CD4-positive, alpha-beta T cell treated with Interleukin-6 for 4 hours (primary cell): ENCODE measurements around the gene VCL.
"Not testable (repeated sequence)": the region's sequence is repeated elsewhere in the genome, so short reads cannot be mapped to it uniquely, and the experiment has no call there.

Experiments
- DNase-seq: peaks from one replicate; pipeline ENCODE4 v3.0.0-alpha.2; 2020; ENCODE audit warnings: mixed read lengths

VCL gene

DNA sequence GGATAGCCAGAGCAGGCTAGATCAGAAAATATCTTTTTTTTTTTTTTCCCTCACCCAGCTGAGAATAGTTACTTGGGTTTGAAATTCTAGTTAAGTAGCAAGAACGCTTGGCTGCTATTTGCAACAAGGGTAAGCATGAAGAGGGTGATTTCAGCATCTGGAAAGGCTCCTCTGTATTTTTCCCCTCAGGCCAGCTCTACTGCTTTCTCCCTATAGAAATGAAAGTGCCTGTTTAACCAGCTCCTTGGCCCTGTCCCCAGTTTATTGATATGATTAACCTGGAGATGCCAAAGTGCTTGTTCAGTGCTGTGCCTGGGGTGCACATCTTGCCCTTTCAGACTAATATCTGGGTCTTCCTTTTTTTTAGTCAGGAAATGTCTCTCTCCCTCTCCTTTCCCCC, 115.6 kb downstream of the VCL start:
- DNase-seq: no peak

DNA sequence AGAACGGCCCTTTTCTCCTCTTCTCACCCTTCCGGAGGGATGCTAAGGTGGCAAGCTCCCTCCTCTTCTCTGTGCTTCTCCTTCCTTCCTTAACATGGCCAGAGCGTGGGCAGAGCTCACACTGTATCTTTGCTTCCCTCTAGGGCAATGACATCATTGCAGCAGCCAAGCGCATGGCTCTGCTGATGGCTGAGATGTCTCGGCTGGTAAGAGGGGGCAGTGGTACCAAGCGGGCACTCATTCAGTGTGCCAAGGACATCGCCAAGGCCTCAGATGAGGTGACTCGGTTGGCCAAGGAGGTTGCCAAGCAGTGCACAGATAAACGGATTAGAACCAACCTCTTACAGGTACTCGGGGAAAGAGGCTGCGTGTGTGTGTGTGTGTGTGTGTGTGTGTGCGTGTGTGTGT, 116.1 kb downstream of the VCL start:
- no peak for DNase-seq

DNA sequence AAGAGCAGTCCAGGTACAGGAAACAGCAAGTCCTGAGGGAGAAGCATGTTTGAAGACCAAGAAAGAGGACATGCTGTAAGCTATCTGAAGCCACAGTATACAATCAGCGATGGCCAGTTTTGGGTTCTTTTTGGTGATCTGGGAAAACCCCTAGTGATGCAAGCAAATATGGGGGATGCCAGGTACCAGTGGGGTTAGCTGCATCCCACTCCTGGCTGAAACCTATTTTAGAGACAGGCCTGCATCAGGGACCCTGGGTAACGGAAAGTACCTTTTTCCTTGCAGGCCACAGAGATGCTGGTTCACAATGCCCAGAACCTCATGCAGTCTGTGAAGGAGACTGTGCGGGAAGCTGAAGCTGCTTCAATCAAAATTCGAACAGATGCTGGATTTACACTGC, 119.8 kb downstream of the VCL start:
- no peak for DNase-seq

DNA sequence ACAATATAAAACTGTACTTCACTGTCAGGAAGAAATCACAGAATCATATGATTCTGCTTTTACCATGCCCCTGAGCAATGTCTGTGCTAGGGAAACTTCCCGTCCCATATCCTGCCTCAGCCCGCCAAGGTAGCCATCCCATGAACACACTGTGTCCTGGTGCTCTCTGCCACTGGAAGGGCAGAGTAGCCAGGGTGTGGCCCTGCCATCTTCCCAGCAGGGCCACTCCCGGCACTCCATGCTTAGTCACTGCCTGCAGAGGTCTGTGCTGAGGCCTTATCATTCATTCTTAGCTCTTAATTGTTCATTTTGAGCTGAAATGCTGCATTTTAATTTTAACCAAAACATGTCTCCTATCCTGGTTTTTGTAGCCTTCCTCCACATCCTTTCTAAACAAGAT, 120.9 kb downstream of the VCL start:
- DNase-seq: no peak

DNA sequence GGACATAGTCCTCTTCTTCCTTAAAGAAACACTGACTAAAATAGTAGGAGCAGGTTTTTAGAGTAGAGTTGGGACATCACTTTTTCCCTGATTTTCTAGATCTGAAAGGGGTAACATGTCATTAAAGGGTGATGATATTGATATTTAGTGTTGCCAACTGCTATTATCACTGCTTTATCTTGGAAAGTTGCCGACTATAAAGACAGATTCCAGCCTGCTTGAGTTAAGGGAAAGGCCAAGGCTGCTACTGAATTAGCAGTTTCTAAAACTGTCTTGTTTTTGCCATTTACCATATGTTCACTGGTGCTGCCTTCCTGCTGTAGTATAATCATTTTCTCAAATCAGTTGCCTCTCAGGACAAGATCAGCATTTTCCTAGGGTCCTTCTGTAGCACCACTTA, 123.0 kb downstream of the VCL start:
- no peak for DNase-seq

DNA sequence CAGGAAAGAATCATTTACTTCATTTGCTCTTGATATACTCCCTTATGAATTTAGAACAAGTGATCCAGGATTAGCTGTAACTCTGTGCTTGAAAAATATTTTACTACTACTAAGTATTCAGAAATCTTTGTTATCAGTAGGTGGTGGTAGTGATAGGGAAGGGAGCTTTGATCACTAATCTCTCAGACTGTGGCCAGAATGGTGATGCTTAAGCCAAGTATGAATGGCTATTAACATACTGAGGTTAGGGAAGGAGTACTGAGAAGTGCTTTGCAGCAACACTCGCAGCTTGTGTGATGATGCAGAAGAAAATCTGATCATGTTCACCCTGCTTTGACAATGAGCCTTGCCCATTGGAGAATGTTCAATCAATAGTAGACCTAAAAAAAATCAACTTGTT, 123.5 kb downstream of the VCL start:
- DNase-seq: no peak

DNA sequence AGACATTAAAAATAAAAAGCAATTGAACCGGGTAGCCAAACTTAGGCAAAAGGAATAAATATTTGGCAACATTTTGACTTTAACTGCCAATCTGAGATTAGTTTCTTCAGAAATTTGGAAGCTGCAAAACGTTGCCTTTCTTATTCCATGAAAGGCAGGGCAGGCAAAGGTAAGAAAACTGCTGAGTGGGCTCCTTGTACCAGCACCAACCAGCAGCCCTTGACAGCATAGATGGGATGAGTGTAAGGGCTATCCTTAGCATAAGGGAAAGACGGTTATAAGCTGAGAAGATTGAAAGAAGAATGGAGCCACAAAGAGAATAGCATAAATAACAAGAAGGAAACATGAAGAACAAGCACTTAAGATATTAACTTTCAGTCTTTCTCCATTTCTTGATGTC, 124.1 kb downstream of the VCL start:
- no peak for DNase-seq

DNA sequence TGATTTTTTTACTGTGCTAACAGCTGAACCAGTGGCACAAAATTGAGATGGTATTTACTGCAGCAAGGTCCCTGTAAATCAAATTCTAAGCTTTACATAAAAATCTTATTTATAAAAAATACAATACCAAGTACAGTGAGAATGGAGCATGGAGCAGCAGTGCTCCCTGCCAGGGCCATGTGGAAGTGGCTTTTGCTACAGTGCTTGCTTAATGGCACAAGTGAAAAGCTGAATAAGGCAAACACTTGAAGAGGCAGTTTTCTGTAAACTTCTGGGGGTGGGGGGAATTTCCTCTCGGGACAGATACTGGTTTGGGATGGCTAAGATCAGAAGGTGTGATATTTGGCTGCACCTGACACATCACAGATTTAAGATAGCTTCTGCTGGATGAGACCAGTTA, 125.2 kb downstream of the VCL start:
- no peak for DNase-seq

DNA sequence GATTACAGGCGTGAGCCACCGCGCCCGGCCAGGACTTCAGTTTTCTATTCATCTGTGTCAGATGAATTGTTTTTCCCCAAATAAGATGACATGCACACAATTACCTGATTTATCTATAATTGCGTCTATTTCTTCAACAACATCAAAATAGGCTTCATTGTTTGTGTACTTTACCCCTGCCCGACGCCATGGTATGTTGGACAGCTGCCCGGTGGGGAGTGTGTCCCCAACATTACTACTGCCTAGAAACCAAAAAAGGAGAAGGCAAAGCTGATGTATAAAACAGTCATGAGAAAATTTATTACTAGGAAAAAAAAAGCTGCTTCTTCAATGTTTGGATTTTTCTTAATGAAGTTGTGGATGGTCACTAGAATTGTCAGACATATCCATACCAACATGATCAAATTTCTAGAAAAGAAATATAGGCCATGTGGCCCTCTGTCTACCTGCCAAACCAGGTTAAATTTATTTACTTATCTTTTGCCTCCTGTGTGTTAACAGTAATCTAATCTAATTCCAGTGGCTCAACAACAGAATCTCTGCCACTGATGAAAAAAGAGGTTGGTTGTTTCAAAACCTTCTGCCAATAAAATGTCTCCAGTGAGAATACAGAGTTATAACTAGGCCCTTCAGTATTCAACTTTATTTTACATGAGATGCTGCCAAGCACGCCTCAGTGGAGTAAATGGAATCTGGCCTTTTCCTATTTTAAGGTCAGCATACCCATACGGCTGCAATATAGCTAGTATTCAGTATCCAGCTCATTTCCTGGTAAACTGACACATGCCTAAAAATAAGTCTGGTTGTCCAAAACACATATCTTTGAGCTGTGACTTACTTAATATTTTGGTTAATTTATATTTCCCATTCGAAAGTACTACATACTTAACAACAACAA, 136.3 kb downstream of the VCL start:
- DNase-seq: no peak

DNA sequence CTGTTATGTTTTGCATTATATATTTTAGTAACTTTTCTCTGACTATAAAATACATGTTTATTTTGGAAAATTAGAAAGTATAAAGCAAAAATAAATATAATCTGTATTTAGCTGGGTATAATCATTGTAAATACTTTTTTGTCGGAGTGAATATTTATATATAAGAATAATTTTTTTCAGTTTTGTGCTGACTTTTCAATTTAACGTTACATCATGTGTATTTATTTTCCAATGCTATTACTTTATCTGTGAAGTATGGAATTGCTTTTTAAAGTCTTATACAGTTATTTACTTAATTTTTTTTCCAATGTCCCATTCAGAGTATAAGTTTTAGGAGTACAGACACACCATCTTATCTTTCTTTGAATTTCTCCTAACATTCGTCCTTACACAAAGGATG, 137.5 kb downstream of the VCL start:
- no peak for DNase-seq

DNA sequence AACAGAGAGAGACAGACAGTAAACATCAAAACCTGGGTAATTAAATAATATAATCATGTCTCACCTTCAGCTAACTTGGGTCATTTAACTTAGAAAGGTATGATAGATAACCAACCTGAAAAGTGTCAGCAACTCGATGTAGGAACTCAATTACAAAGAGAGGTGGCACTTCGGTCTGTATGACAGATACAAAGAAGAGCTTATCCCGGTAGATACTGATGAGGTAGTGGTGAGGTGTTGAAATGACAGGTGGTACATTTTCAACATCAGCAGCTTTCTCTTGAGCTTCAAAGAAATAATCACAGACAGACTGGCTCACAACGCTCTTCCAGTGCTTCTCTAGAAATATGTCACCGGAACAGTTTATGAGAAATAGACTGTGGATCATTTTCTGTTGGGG, 140.1 kb downstream of the VCL start:
- DNase-seq: no peak

DNA sequence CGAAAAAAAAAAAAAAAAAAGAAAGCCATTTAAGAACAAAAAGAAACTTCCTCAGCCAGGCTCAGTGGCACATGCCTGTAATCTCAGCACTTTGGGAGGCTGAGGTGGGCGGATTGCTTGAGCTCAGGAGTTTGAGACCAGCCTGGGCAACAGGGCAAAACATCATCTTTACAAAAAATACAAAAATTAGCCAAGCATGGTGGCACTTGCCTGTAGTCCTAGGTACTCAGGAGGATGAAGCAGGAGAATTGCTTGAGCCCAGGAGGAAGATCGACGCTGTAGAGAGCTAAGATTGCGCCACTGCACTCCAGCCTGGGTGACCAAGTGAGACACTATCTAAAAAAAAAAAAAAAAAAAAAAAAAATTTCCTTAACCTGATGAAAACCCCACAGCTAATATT, 140.7 kb downstream of the VCL start:
- DNase-seq: not testable (repeated sequence)

DNA sequence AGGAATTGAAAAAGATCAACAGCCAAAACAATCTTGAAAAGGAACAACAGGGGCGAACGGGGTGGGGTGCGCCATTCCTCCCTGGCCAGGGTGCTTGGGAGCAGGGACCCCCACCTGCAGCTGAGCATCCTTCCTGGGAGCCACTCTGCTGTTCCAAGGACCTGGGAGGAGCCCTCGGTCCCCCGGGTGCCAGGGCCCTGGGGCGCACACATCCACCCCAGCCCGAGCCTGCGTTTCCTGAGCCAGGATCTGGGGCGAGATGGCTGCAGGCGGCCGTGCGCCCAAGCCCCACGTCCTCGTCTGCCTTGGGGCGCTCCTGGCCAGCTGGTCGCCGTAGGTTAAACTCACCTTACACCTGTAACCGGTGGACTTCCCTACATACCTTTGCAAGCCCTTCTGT, 142.1 kb downstream of the VCL start:
- DNase-seq: no peak

DNA sequence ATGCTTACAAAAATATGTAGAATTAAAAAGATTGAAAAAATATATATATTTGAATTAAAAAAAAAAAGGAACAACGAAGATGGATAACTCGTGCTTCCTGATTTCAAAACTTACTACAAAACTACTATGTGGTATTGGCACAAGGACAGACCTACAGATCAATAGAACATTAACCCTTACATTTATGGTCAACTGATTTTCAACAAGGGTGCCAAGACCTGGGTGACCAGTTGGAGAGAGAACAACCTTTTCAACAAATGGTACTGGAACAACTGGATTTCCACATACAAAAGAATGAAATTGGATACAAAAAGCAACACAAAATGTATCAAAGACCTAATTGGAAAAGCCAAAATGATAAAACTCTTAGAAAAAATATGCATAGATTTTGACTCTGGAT, 142.6 kb downstream of the VCL start:
- no peak for DNase-seq

DNA sequence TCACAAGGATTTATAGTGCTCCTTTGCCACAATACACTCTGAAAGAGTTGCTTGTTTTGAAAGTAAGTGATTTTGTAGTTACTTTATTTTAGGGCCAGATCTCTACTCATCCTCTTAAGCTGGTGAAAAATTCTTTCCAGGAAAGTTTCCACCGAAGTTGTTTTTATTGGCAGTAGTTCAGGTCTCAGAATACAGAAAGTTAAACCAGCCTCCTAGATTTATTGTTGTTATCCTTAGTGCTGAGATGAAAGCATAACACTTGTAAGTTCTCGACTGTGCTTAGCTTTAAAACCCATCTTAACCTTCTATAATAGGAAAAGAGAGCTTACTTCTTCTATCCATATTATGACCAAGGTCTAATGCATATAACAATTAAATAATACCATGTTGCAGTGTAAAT, 147.2 kb downstream of the VCL start:
- no peak for DNase-seq

DNA sequence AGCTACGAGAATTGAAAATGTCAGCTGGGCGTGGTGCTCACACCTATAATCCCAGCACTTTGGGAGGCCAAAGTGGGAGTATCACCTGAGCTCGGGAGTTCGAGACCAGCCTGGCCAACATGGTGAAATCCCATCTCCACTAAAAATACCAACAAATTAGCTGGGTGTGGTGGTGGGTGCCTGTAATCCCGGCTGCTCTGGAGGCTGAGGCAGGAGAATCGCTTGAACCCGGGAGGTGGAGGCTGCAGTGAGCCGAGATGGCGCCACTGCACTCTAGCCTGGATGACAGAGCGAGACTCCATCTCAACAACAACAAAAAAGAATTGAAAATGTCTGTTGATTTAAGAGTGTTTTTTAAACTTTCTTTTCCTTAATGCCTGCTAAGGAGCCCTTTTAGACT, 149.1 kb downstream of the VCL start:
- not testable (repeated sequence) for DNase-seq

DNA sequence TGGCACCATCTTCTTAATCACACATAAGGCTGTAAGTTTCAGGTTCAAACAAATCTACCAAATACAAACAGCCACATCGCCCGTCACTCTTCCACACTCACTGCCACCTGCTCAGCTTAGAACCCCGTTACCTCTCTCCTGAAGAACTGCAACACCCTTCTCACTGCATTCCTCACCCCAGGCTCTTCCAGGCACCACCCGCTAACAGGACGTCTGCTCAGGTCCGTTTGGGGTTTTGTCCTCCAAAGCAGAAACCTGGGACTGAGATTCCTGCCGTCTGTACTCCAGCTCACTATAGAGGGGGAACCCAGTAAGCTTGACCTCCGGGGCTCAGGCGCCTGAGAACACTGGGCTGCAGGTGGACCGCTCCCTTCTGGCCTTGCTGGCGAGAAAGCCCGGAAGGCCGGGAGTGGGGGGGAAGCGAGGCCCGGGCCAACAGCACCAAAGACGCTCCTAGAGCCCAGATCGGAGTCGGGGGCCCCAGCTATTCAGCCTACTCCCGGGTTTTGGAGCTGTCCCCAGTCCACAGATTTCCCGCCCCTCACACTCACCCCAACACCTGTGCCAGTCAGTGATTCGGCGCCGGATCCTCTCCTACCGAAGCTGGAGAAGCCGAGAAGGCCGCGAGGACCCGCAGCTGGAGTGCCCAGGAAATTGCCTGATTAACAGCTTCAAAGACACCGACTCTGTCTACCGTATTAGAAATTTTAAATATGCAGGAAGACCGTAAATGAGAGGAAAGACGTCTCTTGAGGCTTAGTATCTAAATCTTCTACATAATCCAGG, 152.5 kb downstream of the VCL start, which contains the start of gene AP3M1:
TSS of gene AP3M1 (minus strand) at position 625 of the 786 bp plus-strand sequence. CDS start 12,449 bp downstream, outside the sequence.
- DNase-seq: peak; percentile 87

DNA sequence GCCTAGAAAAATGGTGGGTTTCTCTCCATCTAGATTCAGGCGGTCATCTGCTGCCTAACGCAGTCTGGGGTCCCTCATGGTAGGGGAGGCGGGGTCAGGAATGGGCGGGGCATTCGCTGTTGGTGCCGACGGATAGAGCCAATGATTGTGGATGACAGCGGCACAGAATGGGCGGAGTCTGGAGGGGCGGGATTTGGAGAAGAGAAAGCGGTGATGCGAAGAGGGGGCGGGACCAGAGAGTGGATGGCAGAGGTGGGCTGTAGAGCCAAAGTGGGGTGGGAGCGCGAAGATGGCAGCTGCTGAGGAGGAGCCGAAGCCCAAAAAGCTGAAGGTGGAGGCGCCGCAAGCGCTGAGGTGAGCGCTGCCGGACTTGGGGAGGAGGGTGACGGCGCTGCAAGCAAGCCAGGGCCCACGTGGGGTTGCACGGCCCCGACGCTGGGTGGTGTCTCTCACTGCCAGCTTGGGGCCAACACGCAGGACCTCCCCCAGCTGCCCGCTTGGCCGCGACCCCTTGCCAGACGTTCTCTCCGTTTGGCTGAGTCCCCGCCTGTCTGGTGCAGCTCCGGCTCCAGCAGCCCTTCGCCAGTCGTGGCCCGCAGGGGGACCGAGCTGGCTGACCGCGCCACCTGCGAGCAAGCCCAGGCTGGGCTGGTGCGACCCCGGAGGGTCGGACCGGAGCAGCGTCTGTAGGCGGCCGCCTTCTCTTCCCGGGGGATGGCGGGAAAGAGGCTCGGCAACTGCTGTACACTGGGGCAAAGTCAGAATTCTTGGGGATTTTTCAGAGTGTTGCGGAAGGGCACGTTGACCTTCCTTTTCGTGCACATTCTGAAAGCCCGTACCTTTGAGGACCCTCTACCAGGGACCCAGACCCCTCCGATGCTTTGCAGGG, 153.3 kb downstream of the VCL start, which contains the start of gene ADK:
TSS of gene ADK (plus strand) at position 232 of the 889 bp plus-strand sequence. CDS start at position 290, 58 bp downstream.
- DNase-seq: peak; percentile 100

DNA sequence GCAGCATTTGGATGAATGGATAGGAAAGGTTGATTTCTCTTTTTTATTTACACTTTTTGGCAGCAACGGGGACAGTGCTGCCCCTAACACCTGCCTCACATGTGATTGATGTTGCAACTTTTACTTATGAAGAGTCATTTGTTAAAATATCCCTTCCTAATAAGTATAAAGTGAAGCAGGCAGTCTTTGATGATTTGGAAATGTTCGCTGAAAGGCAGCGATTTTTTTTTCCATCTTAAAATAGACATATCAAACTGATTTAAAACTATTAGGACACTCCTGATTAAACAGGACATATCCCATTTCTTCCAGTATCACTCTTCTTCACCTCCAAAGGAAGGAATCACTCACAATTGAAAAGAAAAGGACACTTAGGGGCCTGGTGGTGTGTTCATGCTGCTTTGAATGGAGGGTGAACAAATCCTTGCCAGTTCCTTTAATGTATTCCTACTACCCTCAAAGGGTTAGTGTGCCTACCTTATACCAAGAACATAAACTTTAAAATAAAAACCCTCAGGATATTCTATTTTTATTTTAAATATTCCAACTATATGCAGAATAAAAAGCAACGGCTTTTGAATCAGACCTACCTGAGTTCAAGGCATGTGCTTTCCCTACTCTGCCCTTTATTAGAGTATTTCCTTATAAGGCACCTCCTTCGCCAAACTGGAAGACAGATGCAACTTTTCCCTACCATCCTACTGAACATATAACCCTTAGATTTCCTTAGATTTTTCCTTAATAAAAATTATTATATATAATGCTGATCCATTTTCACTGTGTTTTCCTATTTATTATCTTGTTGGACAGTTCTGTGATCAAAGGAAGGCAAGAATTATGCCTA, 154.2 kb downstream of the VCL start:
- no peak for DNase-seq

DNA sequence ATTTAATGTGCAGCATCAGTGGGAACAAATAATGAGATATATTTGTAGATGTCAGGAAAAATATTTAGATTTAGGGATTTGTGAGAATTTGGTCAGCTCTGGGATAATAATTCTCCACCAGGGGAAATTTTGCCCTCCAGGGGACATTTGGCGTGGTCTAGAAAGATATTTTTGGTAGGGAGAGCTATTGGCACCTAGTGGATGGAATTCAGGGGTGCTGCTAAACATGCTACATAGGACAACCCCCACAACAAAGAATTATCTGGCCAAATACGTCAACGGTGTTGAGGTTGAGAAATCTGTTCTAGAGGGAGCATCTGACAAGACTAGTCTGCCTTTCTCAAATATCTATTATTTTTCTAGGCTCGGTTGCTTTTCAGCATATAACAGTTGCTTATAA, 155.2 kb downstream of the VCL start:
- DNase-seq: no peak

DNA sequence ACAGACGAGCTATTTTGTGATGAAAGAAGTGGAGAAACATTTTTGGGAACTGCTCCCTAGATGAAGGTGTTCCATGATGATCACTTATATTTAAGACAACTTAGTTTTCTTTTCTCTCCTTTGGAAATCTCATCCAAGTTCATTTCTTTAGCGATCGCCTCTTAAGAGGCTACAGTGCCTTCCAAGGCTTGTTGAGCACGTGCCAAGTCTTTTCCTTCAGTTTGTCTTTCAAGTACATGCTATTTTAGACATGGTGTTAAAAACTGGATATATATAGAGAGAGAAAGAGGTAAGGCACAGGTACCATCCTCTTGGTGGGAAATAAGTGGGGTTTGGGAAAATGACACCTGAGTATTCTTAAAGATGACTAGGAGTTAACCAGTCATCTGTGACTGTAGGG, 155.8 kb downstream of the VCL start:
- no peak for DNase-seq

DNA sequence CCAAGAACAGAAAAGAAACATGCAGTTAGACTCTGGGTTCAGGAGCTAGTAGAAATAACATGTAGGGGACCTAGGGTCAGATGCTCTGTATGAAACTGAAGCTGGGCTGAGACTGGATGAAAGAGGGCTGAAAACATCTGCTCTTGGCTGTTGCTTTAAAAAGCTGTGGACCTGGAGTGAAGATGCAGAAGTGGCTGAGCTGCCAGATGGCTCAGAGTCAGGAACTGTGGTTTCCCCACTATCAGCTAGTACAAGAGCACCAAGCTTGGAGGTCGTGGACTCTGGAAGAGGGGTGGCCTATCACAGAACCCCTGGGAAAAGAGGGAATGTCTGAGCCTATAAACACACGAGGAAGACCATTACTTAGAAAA, 159.0 kb downstream of the VCL start:
- no peak for DNase-seq
